HEK293 (cell line): ENCODE measurements around the gene CACYBP.

Experiments used
- CTCF ChIA-PET: fragments of 350-600 bp; formaldehyde crosslinking; extraction: SDS; loops from one replicate; lab custom pipeline; 2021; ENCODE audit warnings: antibody characterized with exemption; lab: Yijun Ruan, JAX
- POLR2A ChIA-PET: fragments of 300-600 bp; formaldehyde crosslinking; extraction: SDS; loops from one replicate; lab custom pipeline; 2020; ENCODE audit warnings: antibody characterized with exemption, inconsistent platforms; lab: Yijun Ruan, JAX
- H3K27ac ChIP-seq: fragments of 200-500 bp; sonication (Bioruptor generic); 2 replicates; pipeline ENCODE4 v1.5.1; 2014; ENCODE audit warnings: low read depth, low read length, control low read depth, inconsistent platforms; ENCODE audit errors: extremely low read depth
- H3K36me3 ChIP-seq, 2 experiments: fragments of 200-500 bp in 1 of 2; sonication (Bioruptor generic) in 1 of 2; 1 replicate in 1 of 2; 2 replicates in 1 of 2; pipeline ENCODE4 v1.5.1; 2014 to 2017; ENCODE audit warnings: inconsistent platforms in 2 of 2, low read length in 2 of 2; ENCODE audit not compliant: control insufficient read depth in 2 of 2, insufficient read depth in 1 of 2
- H3K4me1 ChIP-seq: fragments of 200-500 bp; sonication (Bioruptor generic); 2 replicates; pipeline ENCODE4 v1.5.1; 2014; ENCODE audit warnings: mild to moderate bottlenecking, low read length, inconsistent platforms; ENCODE audit not compliant: control insufficient read depth, insufficient read depth
- H3K4me3 ChIP-seq: 2 replicates; pipeline ENCODE4 v1.5.1; 2011; ENCODE audit warnings: low read depth, mild to moderate bottlenecking, control low read depth, low read length, moderate library complexity
- H3K9me3 ChIP-seq: fragments of 200-500 bp; sonication (Bioruptor generic); 2 replicates; pipeline ENCODE4 v1.5.1; 2014; ENCODE audit warnings: low read depth, low read length, inconsistent platforms; ENCODE audit not compliant: control insufficient read depth, insufficient read depth
- BCL11B ChIP-seq: fragments of 450-650 bp; formaldehyde crosslinking; IDR thresholded peaks from 2 replicates; pipeline ENCODE4 v1.5.1; 2016; ENCODE audit warnings: low read depth, missing biosample characterization, missing genetic modification characterization
- KLF7 ChIP-seq: fragments of 450-650 bp; formaldehyde crosslinking; IDR thresholded peaks from 2 replicates; pipeline ENCODE4 v1.5.1; 2016; ENCODE audit warnings: missing biosample characterization, missing genetic modification characterization, borderline replicate concordance
- KLF8 ChIP-seq: fragments of 450-650 bp; formaldehyde crosslinking; IDR thresholded peaks from 2 replicates; pipeline ENCODE4 v1.5.1; 2016; ENCODE audit warnings: missing biosample characterization, missing genetic modification characterization
- ZNF221 ChIP-seq: fragments of 450-650 bp; formaldehyde crosslinking; IDR thresholded peaks from 2 replicates; pipeline ENCODE4 v1.5.1; 2017; ENCODE audit warnings: missing biosample characterization, missing genetic modification characterization, borderline replicate concordance
- ZNF341 ChIP-seq: fragments of 450-650 bp; formaldehyde crosslinking; IDR thresholded peaks from 2 replicates; pipeline ENCODE4; 2016; ENCODE audit warnings: low read depth, missing biosample characterization, missing genetic modification characterization
- ZNF394 ChIP-seq: fragments of 450-650 bp; formaldehyde crosslinking; IDR thresholded peaks from 2 replicates; pipeline ENCODE4 v1.5.1; 2016; ENCODE audit warnings: missing biosample characterization, missing genetic modification characterization, mild to moderate bottlenecking, moderate library complexity, borderline replicate concordance
- ZNF48 ChIP-seq: fragments of 450-650 bp; formaldehyde crosslinking; IDR thresholded peaks from 2 replicates; pipeline ENCODE4 v1.5.1; 2016; ENCODE audit warnings: missing biosample characterization, missing genetic modification characterization
- ZNF768 ChIP-seq: fragments of 450-650 bp; formaldehyde crosslinking; IDR thresholded peaks from 2 replicates; pipeline ENCODE4 v1.5.1; 2018; ENCODE audit warnings: missing biosample characterization, mild to moderate bottlenecking, missing genetic modification characterization
- ZNF843 ChIP-seq: fragments of 450-650 bp; formaldehyde crosslinking; IDR thresholded peaks from 2 replicates; pipeline ENCODE4 v1.5.1; 2016; ENCODE audit warnings: missing biosample characterization, missing genetic modification characterization
- ZXDB ChIP-seq: fragments of 450-650 bp; formaldehyde crosslinking; IDR thresholded peaks from 2 replicates; pipeline ENCODE4 v1.5.1; 2016; ENCODE audit warnings: missing biosample characterization, missing genetic modification characterization
- TF ChIP-seq, protein P1 (sequence below): fragments of 450-650 bp; formaldehyde crosslinking; IDR thresholded peaks from 2 replicates; pipeline ENCODE4 v1.5.1; 2016; ENCODE audit warnings: missing biosample characterization, missing genetic modification characterization
- TF ChIP-seq, protein P2 (sequence below): fragments of 450-650 bp; formaldehyde crosslinking; IDR thresholded peaks from 2 replicates; pipeline ENCODE4; 2016; ENCODE audit warnings: missing biosample characterization, missing genetic modification characterization
- TF ChIP-seq, protein P3 (sequence below): fragments of 450-650 bp; formaldehyde crosslinking; IDR thresholded peaks from 2 replicates; pipeline ENCODE4 v1.5.1; 2016; ENCODE audit warnings: missing biosample characterization, missing genetic modification characterization
- TF ChIP-seq, protein P4 (sequence below): fragments of 450-650 bp; formaldehyde crosslinking; IDR thresholded peaks from 2 replicates; pipeline ENCODE4 v1.5.1; 2016; ENCODE audit warnings: missing biosample characterization, missing genetic modification characterization, borderline replicate concordance
- TF ChIP-seq, protein P5 (sequence below): fragments of 450-650 bp; formaldehyde crosslinking; IDR thresholded peaks from 2 replicates; pipeline ENCODE4 v1.5.1; 2016; ENCODE audit warnings: missing biosample characterization, missing genetic modification characterization
- TF ChIP-seq, protein P6 (sequence below): fragments of 450-650 bp; formaldehyde crosslinking; IDR thresholded peaks from 2 replicates; pipeline ENCODE4 v1.5.1; 2016; ENCODE audit warnings: missing biosample characterization, missing genetic modification characterization, low read depth
- TF ChIP-seq, protein P7 (sequence below): fragments of 450-650 bp; formaldehyde crosslinking; IDR thresholded peaks from 2 replicates; pipeline ENCODE4 v1.5.1; 2016; ENCODE audit warnings: missing biosample characterization, missing genetic modification characterization
- TF ChIP-seq, protein P8 (sequence below): fragments of 450-650 bp; formaldehyde crosslinking; IDR thresholded peaks from 2 replicates; pipeline ENCODE4 v1.5.1; 2017; ENCODE audit warnings: missing biosample characterization, missing genetic modification characterization

The CACYBP gene

DNA sequence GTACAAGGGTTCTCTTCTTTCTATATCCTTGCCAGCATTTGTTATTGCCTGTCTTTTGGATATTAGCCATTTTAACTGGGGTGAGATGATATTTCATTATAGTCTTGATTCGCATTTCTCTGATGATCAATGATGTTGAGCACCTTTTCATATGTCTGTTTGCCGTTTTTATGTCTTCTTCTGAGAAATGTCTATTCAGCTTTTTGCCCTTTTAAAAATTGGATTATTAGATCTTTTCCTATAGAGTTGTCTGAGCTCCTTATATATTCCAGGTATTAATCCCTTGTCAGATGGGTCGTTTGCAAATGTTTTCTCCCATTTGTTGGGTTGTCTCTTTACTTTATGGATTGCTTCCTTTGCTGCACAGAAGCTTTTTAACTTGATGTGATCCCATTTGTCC is 42.9 kb downstream of the CACYBP start:
- Histone ChIP-seq H3K4me3 (no peak overlapping the region), H3K36me3 (no peaks in the 10 kb centered on the region), H3K9me3 (no peaks in the 10 kb centered on the region), H3K27ac (no peak overlapping the region), H3K4me1 (no peaks in the 10 kb centered on the region)
- TF ChIP-seq ZNF221 (tag by site-specific recombination) (no peak), ZNF768 (tag by site-specific recombination) (no peak), ZNF843 (tag by site-specific recombination) (no peak), ZNF341 (no peak), KLF8 (tag by site-specific recombination) (no peak), ZXDB (no peak)
- TF ChIP-seq, protein P1, sequence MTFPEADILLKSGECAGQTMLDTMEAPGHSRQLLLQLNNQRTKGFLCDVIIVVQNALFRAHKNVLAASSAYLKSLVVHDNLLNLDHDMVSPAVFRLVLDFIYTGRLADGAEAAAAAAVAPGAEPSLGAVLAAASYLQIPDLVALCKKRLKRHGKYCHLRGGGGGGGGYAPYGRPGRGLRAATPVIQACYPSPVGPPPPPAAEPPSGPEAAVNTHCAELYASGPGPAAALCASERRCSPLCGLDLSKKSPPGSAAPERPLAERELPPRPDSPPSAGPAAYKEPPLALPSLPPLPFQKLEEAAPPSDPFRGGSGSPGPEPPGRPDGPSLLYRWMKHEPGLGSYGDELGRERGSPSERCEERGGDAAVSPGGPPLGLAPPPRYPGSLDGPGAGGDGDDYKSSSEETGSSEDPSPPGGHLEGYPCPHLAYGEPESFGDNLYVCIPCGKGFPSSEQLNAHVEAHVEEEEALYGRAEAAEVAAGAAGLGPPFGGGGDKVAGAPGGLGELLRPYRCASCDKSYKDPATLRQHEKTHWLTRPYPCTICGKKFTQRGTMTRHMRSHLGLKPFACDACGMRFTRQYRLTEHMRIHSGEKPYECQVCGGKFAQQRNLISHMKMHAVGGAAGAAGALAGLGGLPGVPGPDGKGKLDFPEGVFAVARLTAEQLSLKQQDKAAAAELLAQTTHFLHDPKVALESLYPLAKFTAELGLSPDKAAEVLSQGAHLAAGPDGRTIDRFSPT (tag by site-specific recombination) = no peak
- TF ChIP-seq, protein P2, sequence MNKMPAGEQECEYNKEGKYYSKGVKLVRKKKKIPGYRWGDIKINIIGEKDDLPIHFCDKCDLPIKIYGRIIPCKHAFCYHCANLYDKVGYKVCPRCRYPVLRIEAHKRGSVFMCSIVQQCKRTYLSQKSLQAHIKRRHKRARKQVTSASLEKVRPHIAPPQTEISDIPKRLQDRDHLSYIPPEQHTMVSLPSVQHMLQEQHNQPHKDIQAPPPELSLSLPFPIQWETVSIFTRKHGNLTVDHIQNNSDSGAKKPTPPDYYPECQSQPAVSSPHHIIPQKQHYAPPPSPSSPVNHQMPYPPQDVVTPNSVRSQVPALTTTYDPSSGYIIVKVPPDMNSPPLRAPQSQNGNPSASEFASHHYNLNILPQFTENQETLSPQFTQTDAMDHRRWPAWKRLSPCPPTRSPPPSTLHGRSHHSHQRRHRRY (tag by site-specific recombination) = no peak
- ChIA-PET CTCF (interaction anchor here (0.8 to 1.3 kb wide), 2 partner anchors 27 to 81 kb away, joined by 4 read pairs; no protein-coding TSS in a partner anchor), POLR2A (interaction anchor here (0.6 kb wide), 1 partner anchor 212 kb away, joined by 6 read pairs; no protein-coding TSS in a partner anchor)

DNA sequence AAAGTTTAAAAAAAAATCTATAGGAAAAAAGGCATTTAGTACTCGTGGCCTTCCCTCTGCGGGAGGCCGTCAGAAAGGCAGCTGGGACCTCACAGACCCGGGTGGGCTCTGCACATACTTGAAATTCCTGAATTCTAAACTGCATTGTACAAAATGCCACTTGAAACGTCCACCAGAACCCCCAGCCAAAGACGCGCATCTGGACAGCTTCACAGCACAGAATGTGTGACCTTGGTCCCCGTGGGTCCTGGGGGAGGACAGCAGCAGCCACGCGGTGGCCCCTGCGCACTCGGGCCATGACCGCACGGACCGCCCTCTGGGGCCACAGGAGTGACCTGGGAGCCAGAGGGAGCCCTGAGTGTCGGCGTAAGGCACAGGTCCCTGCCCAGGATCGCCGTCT is 44.1 kb downstream of the CACYBP start:
- Histone ChIP-seq H3K4me1 (no peaks in the 10 kb centered on the region), H3K4me3 (no peak overlapping the region), H3K9me3 (no peaks in the 10 kb centered on the region), H3K27ac (no peak overlapping the region), H3K36me3 (no peaks in the 10 kb centered on the region)
- ChIA-PET POLR2A (no interaction called here), CTCF (interaction anchor here (0.6 kb wide), 1 partner anchor 97 kb away, joined by 3 read pairs; no protein-coding TSS in a partner anchor)
- TF ChIP-seq, protein P3, sequence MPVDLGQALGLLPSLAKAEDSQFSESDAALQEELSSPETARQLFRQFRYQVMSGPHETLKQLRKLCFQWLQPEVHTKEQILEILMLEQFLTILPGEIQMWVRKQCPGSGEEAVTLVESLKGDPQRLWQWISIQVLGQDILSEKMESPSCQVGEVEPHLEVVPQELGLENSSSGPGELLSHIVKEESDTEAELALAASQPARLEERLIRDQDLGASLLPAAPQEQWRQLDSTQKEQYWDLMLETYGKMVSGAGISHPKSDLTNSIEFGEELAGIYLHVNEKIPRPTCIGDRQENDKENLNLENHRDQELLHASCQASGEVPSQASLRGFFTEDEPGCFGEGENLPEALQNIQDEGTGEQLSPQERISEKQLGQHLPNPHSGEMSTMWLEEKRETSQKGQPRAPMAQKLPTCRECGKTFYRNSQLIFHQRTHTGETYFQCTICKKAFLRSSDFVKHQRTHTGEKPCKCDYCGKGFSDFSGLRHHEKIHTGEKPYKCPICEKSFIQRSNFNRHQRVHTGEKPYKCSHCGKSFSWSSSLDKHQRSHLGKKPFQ (tag by site-specific recombination) = no peak
- TF ChIP-seq ZNF48 (tag by site-specific recombination) (no peak), BCL11B (tag by site-specific recombination) (no peak), ZXDB (no peak), KLF7 (no peak), ZNF394 (tag by site-specific recombination) (no peak)
- TF ChIP-seq, protein P4, sequence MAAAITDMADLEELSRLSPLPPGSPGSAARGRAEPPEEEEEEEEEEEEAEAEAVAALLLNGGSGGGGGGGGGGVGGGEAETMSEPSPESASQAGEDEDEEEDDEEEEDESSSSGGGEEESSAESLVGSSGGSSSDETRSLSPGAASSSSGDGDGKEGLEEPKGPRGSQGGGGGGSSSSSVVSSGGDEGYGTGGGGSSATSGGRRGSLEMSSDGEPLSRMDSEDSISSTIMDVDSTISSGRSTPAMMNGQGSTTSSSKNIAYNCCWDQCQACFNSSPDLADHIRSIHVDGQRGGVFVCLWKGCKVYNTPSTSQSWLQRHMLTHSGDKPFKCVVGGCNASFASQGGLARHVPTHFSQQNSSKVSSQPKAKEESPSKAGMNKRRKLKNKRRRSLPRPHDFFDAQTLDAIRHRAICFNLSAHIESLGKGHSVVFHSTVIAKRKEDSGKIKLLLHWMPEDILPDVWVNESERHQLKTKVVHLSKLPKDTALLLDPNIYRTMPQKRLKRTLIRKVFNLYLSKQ (tag by site-specific recombination) = no peak
- TF ChIP-seq, protein P5, sequence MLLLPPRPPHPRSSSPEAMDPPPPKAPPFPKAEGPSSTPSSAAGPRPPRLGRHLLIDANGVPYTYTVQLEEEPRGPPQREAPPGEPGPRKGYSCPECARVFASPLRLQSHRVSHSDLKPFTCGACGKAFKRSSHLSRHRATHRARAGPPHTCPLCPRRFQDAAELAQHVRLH (tag by site-specific recombination) = no peak
- TF ChIP-seq, protein P6, sequence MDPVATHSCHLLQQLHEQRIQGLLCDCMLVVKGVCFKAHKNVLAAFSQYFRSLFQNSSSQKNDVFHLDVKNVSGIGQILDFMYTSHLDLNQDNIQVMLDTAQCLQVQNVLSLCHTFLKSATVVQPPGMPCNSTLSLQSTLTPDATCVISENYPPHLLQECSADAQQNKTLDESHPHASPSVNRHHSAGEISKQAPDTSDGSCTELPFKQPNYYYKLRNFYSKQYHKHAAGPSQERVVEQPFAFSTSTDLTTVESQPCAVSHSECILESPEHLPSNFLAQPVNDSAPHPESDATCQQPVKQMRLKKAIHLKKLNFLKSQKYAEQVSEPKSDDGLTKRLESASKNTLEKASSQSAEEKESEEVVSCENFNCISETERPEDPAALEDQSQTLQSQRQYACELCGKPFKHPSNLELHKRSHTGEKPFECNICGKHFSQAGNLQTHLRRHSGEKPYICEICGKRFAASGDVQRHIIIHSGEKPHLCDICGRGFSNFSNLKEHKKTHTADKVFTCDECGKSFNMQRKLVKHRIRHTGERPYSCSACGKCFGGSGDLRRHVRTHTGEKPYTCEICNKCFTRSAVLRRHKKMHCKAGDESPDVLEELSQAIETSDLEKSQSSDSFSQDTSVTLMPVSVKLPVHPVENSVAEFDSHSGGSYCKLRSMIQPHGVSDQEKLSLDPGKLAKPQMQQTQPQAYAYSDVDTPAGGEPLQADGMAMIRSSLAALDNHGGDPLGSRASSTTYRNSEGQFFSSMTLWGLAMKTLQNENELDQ (tag by site-specific recombination) = no peak
- TF ChIP-seq, protein P7, sequence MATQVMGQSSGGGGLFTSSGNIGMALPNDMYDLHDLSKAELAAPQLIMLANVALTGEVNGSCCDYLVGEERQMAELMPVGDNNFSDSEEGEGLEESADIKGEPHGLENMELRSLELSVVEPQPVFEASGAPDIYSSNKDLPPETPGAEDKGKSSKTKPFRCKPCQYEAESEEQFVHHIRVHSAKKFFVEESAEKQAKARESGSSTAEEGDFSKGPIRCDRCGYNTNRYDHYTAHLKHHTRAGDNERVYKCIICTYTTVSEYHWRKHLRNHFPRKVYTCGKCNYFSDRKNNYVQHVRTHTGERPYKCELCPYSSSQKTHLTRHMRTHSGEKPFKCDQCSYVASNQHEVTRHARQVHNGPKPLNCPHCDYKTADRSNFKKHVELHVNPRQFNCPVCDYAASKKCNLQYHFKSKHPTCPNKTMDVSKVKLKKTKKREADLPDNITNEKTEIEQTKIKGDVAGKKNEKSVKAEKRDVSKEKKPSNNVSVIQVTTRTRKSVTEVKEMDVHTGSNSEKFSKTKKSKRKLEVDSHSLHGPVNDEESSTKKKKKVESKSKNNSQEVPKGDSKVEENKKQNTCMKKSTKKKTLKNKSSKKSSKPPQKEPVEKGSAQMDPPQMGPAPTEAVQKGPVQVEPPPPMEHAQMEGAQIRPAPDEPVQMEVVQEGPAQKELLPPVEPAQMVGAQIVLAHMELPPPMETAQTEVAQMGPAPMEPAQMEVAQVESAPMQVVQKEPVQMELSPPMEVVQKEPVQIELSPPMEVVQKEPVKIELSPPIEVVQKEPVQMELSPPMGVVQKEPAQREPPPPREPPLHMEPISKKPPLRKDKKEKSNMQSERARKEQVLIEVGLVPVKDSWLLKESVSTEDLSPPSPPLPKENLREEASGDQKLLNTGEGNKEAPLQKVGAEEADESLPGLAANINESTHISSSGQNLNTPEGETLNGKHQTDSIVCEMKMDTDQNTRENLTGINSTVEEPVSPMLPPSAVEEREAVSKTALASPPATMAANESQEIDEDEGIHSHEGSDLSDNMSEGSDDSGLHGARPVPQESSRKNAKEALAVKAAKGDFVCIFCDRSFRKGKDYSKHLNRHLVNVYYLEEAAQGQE (tag by site-specific recombination) = no peak
- TF ChIP-seq, protein P8, sequence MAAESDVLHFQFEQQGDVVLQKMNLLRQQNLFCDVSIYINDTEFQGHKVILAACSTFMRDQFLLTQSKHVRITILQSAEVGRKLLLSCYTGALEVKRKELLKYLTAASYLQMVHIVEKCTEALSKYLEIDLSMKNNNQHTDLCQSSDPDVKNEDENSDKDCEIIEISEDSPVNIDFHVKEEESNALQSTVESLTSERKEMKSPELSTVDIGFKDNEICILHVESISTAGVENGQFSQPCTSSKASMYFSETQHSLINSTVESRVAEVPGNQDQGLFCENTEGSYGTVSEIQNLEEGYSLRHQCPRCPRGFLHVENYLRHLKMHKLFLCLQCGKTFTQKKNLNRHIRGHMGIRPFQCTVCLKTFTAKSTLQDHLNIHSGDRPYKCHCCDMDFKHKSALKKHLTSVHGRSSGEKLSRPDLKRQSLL (tag by site-specific recombination) = no peak
